Activated T-cell treated with anti-CD3 and anti-CD28 coated beads, Interleukin-2, amount 50 U/mL, for 4 hours (primary cell): ENCODE results near the gene HPS3. TPM values are rescaled to one million over a fixed set of nuclear protein-coding genes. Genes with fewer than 3 reads are reported as not detected.
"Not testable (repeated sequence)": the region's sequence is repeated elsewhere in the genome, so short reads cannot be mapped to it uniquely, and the experiment has no call there.

Experiments
- ATAC-seq, 2 donors: fragments of 200-7000 bp; cut with Tn5 transposase; one replicate each; pipeline ENCODE4 v1.10.0; 2021
- DNase-seq: peaks from one replicate; pipeline ENCODE4 v3.0.0-alpha.2; 2020
- H3K27me3 Mint-ChIP-seq: one replicate; pipeline ENCODE4 v1.8.0; 2021; ENCODE audit warnings: low read depth, mixed read lengths
- H3K36me3 Mint-ChIP-seq: one replicate; pipeline ENCODE4 v1.8.0; 2022; ENCODE audit warnings: mixed read lengths; ENCODE audit not compliant: insufficient read depth
- H3K4me1 Mint-ChIP-seq: one replicate; pipeline ENCODE4 v1.8.0; 2021; ENCODE audit warnings: low read depth, mixed read lengths
- H3K4me3 Mint-ChIP-seq: one replicate; pipeline ENCODE4 v1.8.0; 2021; ENCODE audit warnings: mild to moderate bottlenecking, moderate library complexity, mixed read lengths
- H3K9me3 Mint-ChIP-seq: one replicate; pipeline ENCODE4 v1.8.0; 2021; ENCODE audit warnings: mixed read lengths
- total RNA-seq, 3 donors: library from RNA; stranded (reverse); gene quantifications; one replicate each; pipeline ENCODE4 v1.2.1, GENCODE V29; 2021

HPS3 gene
- total RNA-seq, 3 donors from 2014 or later = 8.3 to 9.4 (median 9.0) TPM

- no peaks in the 10 kb centered on the region for H3K4me1 Mint-ChIP-seq
- no peak for DNase-seq
- peaks cover 5% of the 10 kb centered on the region for H3K36me3 Mint-ChIP-seq
- H3K27me3 Mint-ChIP-seq = no peaks in the 10 kb centered on the region
- H3K4me3 Mint-ChIP-seq = no peak overlapping the region
- no peak for ATAC-seq
- H3K9me3 Mint-ChIP-seq = no peaks in the 10 kb centered on the region
Observed at GRCh38 chr3:149186219-149186618, 56.8 kb downstream of the HPS3 start.

DNA sequence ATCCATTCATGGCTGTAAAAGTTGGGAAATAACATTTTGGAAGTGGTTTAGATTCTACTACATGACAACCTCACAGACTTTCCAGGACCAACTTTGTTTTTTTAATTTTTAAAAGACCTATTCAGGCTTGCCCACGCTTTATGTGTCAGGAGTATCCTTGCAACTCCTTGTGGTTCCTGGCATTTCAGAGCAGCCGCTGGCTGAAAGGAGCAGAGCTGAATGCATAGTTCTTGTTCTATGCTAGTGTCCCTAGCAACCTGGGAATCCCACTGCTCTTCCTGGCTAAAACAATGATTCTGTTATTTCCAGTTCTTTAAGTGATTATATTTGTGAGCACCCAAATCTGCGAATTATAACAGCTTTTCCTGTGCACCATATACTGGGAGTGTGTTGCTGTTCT lies 57.3 kb downstream of the HPS3 start:
- Mint-ChIP-seq H3K27me3 (no peaks in the 10 kb centered on the region), H3K9me3 (no peaks in the 10 kb centered on the region), H3K4me1 (no peaks in the 10 kb centered on the region), H3K36me3 (peaks cover 5% of the 10 kb centered on the region), H3K4me3 (no peak overlapping the region)
- DNase-seq (no peak), ATAC-seq (no peak)

- Mint-ChIP-seq H3K36me3 (peaks cover 5% of the 10 kb centered on the region), H3K4me1 (no peaks in the 10 kb centered on the region), H3K9me3 (no peaks in the 10 kb centered on the region), H3K4me3 (no peak overlapping the region), H3K27me3 (no peaks in the 10 kb centered on the region)
- ATAC-seq (no peak), DNase-seq (no peak)
Observed at GRCh38 chr3:149188494-149188893, 59.1 kb downstream of the HPS3 start.

DNA sequence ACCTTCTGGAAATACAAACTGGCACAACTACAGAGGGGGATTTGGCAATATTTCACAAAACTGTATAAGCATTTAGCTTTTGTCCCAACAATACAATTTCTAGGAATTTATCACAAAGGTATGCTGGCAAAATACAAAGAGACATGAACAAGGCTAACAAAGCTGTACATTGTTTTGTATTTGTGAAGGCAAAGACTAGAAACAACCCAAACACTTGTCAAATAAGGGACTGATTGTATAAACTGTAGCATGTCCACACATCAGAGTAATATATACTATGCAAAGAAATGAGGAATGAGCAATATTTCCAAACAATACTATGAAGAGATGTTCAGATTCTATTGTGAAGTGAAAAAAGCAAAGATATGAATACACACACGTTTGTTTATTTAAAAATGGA lies 65.8 kb downstream of the HPS3 start:
- Mint-ChIP-seq H3K27me3 (no peaks in the 10 kb centered on the region), H3K4me3 (no peak overlapping the region), H3K4me1 (no peaks in the 10 kb centered on the region), H3K9me3 (no peaks in the 10 kb centered on the region), H3K36me3 (no peaks in the 10 kb centered on the region)
- ATAC-seq (no peak), DNase-seq (no peak)

DNA sequence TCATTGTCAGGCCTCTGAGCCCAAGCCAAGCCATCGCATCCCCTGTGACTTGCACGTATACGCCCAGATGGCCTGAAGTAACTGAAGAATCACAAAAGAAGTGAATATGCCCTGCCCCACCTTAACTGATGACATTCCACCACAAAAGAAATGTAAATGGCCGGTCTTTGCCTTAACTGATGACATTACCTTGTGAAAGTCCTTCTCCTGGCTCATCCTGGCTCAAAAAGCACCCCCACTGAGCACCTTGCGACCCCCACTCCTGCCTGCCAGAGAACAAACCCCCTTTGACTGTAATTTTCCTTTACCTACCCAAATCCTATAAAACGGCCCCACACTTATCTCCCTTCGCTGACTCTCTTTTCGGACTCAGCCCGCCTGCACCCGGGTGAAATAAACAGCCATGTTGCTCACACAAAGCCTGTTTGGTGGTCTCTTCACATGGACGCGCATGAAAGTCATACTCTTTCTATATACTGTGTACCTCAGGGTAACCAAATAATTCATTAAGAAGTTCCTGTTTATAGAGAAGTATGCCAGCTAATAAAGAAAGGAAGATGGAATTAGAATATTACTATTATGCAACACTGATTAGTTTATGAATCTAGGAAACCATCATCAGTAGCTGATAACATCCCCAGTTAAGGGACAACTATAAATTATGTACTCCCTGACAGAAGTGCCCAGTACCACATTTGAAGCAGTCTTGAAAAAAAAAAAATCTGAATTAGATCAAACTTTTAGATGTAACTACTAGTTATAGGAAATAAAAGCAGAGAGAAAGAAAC lies 67.6 kb downstream of the HPS3 start:
- not testable (repeated sequence) for H3K36me3 Mint-ChIP-seq, DNase-seq, H3K9me3 Mint-ChIP-seq, H3K4me3 Mint-ChIP-seq, H3K4me1 Mint-ChIP-seq, ATAC-seq, H3K27me3 Mint-ChIP-seq

- peaks cover 4% of the 10 kb centered on the region for H3K27me3 Mint-ChIP-seq
- H3K4me1 Mint-ChIP-seq = no peaks in the 10 kb centered on the region
- DNase-seq = no peak
- no peak overlapping the region for H3K4me3 Mint-ChIP-seq
- H3K9me3 Mint-ChIP-seq = no peaks in the 10 kb centered on the region
- H3K36me3 Mint-ChIP-seq = no peaks in the 10 kb centered on the region
- no peak for ATAC-seq
Observed at GRCh38 chr3:149197669-149198068, 68.2 kb downstream of the HPS3 start.

DNA sequence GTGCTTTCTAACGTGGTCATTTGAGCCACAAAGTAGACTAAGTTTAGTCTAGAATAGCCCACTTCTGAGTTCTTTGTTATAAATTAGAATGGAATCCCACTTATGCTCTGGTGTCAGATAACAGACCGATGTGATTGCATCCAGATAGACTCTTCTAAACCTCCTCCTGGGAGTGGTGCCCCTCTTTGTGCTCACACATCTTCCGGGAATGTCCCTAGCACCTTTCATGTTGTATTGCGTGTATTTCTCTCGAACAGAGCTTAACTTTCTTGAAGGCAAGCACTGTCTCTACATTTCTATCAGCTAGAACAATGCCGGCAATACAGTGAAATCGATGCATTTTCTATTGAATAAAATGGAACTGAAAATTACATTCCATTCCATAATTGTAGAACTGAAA lies 69.2 kb downstream of the HPS3 start:
- Mint-ChIP-seq H3K4me3 (no peak overlapping the region), H3K4me1 (no peaks in the 10 kb centered on the region), H3K9me3 (no peaks in the 10 kb centered on the region), H3K27me3 (peaks cover 4% of the 10 kb centered on the region), H3K36me3 (no peaks in the 10 kb centered on the region)
- ATAC-seq (no peak), DNase-seq (no peak)

DNA sequence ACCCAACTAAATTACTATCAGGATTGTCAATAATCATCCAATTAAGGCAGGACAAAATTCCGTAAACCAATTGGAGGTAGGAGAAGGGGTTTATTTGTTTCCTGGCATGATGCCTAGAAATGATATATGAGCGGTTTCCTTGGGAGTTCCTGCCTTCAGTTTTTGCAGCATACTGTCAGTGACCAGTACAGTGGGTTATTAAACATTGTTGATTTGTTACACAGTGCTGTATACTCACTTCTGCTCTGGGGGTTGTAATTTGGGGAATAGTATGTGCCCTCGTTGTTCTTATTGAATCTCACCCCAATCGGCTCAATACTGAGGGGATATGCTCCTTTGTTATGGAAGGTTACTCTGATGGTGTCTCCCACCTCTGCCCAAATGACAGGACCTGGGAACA lies 70.0 kb downstream of the HPS3 start:
- Mint-ChIP-seq H3K4me1 (peaks cover 3% of the 10 kb centered on the region), H3K9me3 (no peaks in the 10 kb centered on the region), H3K36me3 (no peaks in the 10 kb centered on the region), H3K27me3 (peaks cover 4% of the 10 kb centered on the region), H3K4me3 (no peak overlapping the region)
- ATAC-seq = no peak
- DNase-seq = no peak

GRCh38 chr3:149203758-149204157 lies 74.3 kb downstream of the HPS3 start:
- H3K36me3 Mint-ChIP-seq = no peaks in the 10 kb centered on the region
- no peak overlapping the region for H3K4me3 Mint-ChIP-seq
- H3K4me1 Mint-ChIP-seq = peaks cover 3% of the 10 kb centered on the region
- peaks cover 7% of the 10 kb centered on the region for H3K27me3 Mint-ChIP-seq
- DNase-seq = no peak
- no peaks in the 10 kb centered on the region for H3K9me3 Mint-ChIP-seq
- ATAC-seq = no peak

GRCh38 chr3:149204390-149204991 lies 75.1 kb downstream of the HPS3 start:
- ATAC-seq (no peak), DNase-seq (no peak)
- Mint-ChIP-seq H3K4me3 (no peak overlapping the region), H3K4me1 (peaks cover 3% of the 10 kb centered on the region), H3K36me3 (no peaks in the 10 kb centered on the region), H3K9me3 (no peaks in the 10 kb centered on the region), H3K27me3 (peaks cover 7% of the 10 kb centered on the region)

GRCh38 chr3:149207475-149207874 lies 78.0 kb downstream of the HPS3 start:
- no peaks in the 10 kb centered on the region for H3K36me3 Mint-ChIP-seq
- no peak for ATAC-seq
- no peak overlapping the region for H3K4me3 Mint-ChIP-seq
- H3K4me1 Mint-ChIP-seq = peaks cover 3% of the 10 kb centered on the region
- peaks cover 4% of the 10 kb centered on the region for H3K27me3 Mint-ChIP-seq
- DNase-seq = no peak
- no peaks in the 10 kb centered on the region for H3K9me3 Mint-ChIP-seq

DNA sequence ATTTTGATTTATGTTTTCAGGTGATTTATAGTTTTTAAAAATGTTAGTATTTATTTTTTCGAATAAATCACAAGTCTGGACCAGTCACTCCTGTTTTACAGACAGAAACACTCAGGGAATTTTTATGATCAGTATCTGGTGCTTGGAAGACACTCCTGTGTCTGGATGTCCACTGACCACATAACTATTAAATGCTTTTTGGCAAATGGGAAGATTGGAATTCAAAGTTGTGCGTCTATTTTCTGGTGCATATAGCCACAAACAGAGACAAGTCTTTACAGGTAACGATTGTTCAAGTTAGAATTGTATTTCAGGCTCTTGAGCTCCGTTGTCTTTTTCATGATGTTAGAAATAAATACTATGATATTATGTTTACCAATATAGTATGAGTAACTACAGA lies 80.0 kb downstream of the HPS3 start:
- H3K27me3 Mint-ChIP-seq = peaks cover 4% of the 10 kb centered on the region
- DNase-seq = no peak
- no peaks in the 10 kb centered on the region for H3K36me3 Mint-ChIP-seq
- no peaks in the 10 kb centered on the region for H3K9me3 Mint-ChIP-seq
- H3K4me1 Mint-ChIP-seq = no peaks in the 10 kb centered on the region
- no peak for ATAC-seq
- no peak overlapping the region for H3K4me3 Mint-ChIP-seq

GRCh38 chr3:149212386-149212785 lies 82.9 kb downstream of the HPS3 start:
- no peaks in the 10 kb centered on the region for H3K9me3 Mint-ChIP-seq
- H3K36me3 Mint-ChIP-seq = no peaks in the 10 kb centered on the region
- H3K4me3 Mint-ChIP-seq = no peak overlapping the region
- ATAC-seq (no peak), DNase-seq (no peak)
- no peaks in the 10 kb centered on the region for H3K27me3 Mint-ChIP-seq
- no peaks in the 10 kb centered on the region for H3K4me1 Mint-ChIP-seq

GRCh38 chr3:149214702-149215101 lies 85.3 kb downstream of the HPS3 start:
- DNase-seq (no peak), ATAC-seq (no peak)
- no peaks in the 10 kb centered on the region for H3K36me3 Mint-ChIP-seq
- no peaks in the 10 kb centered on the region for H3K4me1 Mint-ChIP-seq
- no peaks in the 10 kb centered on the region for H3K27me3 Mint-ChIP-seq
- no peaks in the 10 kb centered on the region for H3K9me3 Mint-ChIP-seq
- no peak overlapping the region for H3K4me3 Mint-ChIP-seq

GRCh38 chr3:149215515-149215914 lies 86.1 kb downstream of the HPS3 start:
- Mint-ChIP-seq H3K36me3 (no peaks in the 10 kb centered on the region), H3K4me3 (no peak overlapping the region), H3K27me3 (no peaks in the 10 kb centered on the region), H3K4me1 (no peaks in the 10 kb centered on the region), H3K9me3 (no peaks in the 10 kb centered on the region)
- ATAC-seq (no peak), DNase-seq (no peak)
